Breast epithelium (tissue), 4 donors: ENCODE results near the gene ZMIZ1. TPM values are rescaled to one million over a fixed set of nuclear protein-coding genes. Genes with fewer than 3 reads are reported as not detected.
A peak's percentile ranks its signal among the peaks of the same experiment; 100 is the strongest.

Source experiments
- DNase-seq, 2 donors: peaks; one replicate each; pipeline ENCODE4 v3.0.0-alpha.2; 2019; ENCODE audit warnings: low spot score in 2 of 2
- H3K27ac ChIP-seq, 2 donors: fragments of 200-600 bp; sonication (generic) in 1 of 2; one replicate each; pipeline ENCODE4 v1.5.1; 2016 to 2019; ENCODE audit warnings: mild to moderate bottlenecking in 1 of 2
- H3K27me3 ChIP-seq, 2 donors: fragments of 200-600 bp; sonication (generic) in 1 of 2; one replicate each; pipeline versions ENCODE4 v1.5.1 to v1.6.0; 2017 to 2019; ENCODE audit warnings: control low read depth in 1 of 2, mild to moderate bottlenecking in 1 of 2
- H3K36me3 ChIP-seq: fragments of 200-600 bp; one replicate; pipeline ENCODE4 v1.5.1; 2019
- H3K4me1 ChIP-seq, 2 donors: fragments of 200-600 bp; sonication (generic); one replicate each; pipeline ENCODE4 v1.5.1; 2016 to 2019; ENCODE audit warnings: control low read depth in 1 of 2
- H3K4me3 ChIP-seq, 3 donors: fragments of 200-600 bp; sonication (generic); 1 replicate in 2 of 3; 2 replicates in 1 of 3; pipeline ENCODE4 v1.5.1; 2016 to 2019; ENCODE audit warnings: mild to moderate bottlenecking in 3 of 3, moderate library complexity in 2 of 3
- H3K9me3 ChIP-seq, 2 donors: fragments of 200-600 bp; sonication (generic) in 1 of 2; one replicate each; pipeline ENCODE4 v1.5.1; 2016 to 2019; ENCODE audit warnings: control low read depth in 1 of 2
- POLR2A ChIP-seq: fragments of 450-650 bp; IDR thresholded peaks from one replicate; pipeline ENCODE4 v1.6.1; 2016; ENCODE audit warnings: antibody characterized with exemption, mild to moderate bottlenecking, moderate library complexity
- POLR2AphosphoS5 ChIP-seq, 3 donors: sonication (generic); formaldehyde crosslinking; IDR thresholded peaks; one replicate each; pipeline ENCODE4 v1.6.1; 2017; ENCODE audit warnings: antibody characterized with exemption in 3 of 3
- intact Hi-C: fragments of 100-400 bp; cut with DNase I; formaldehyde crosslinking; loops from one replicate; pipeline ENCODE4 v1.15.1; 2023; ENCODE audit warnings: low total_unique reads
- total RNA-seq, 3 donors: library from RNA; depleted of rRNA; stranded (reverse); fragments of >200 nt; gene quantifications; one replicate each; pipeline ENCODE4 v1.1.0, GENCODE V29; 2016
- TF ChIP-seq, protein P1 (sequence below), 3 donors: fragments of 450-650 bp; IDR thresholded peaks; one replicate each; pipeline ENCODE4 v1.5.1; 2016 to 2017; ENCODE audit warnings: antibody characterized with exemption in 3 of 3, mild to moderate bottlenecking in 3 of 3, moderate library complexity in 3 of 3

ZMIZ1 gene
- total RNA-seq, 3 donors from 2014 or later, result 34.4 to 63.7 (median 39.8) TPM

DNA sequence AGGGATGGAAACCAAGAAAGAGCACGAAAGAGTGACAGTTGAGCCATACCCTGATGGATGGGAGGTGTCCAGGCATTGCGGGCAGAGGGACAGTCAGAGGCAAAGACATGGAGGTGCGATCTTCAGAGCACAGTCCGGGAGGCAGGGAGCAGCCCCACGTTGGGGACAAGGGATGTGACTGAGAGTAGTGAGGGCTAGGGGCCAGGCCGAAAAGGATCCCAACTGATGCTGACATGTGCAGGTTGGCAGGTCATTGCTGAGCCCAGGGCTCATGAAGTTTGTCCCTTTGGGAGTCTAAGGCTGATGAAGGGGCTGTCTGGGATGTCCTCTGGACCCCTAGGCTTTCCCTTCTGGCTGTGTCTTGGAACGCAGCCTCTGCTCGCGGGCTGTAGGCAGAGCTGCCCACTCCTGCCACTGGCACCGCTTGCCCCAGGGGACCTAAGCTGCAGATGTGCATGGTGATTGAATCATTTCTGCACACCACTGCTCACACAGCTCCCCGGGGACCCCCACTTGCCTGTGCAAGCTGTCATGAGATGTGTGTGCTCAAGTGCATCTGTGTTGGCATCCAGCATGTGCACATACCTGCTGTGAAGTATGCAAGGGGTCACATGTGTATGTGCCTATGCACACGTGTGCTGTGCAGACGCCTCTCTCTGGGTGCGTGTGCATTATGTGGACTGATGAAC lies 125.1 kb downstream of the ZMIZ1 start:
- DNase-seq, result no peak
- Histone ChIP-seq H3K4me3 (no peak overlapping the region), H3K4me1 (peaks cover 7 to 10% of the 10 kb centered on the region in 2 donors), H3K27ac (peak overlapping the region; percentile 36 to 74), H3K36me3 (no peaks in the 10 kb centered on the region), H3K9me3 (no peaks in the 10 kb centered on the region), H3K27me3 (no peaks in the 10 kb centered on the region)
- intact Hi-C loops, result no loop called here
- TF ChIP-seq POLR2A (no peak), POLR2AphosphoS5 (IDR thresholded peaks at IDR 0.05) (no peak)
- TF ChIP-seq, protein P1, sequence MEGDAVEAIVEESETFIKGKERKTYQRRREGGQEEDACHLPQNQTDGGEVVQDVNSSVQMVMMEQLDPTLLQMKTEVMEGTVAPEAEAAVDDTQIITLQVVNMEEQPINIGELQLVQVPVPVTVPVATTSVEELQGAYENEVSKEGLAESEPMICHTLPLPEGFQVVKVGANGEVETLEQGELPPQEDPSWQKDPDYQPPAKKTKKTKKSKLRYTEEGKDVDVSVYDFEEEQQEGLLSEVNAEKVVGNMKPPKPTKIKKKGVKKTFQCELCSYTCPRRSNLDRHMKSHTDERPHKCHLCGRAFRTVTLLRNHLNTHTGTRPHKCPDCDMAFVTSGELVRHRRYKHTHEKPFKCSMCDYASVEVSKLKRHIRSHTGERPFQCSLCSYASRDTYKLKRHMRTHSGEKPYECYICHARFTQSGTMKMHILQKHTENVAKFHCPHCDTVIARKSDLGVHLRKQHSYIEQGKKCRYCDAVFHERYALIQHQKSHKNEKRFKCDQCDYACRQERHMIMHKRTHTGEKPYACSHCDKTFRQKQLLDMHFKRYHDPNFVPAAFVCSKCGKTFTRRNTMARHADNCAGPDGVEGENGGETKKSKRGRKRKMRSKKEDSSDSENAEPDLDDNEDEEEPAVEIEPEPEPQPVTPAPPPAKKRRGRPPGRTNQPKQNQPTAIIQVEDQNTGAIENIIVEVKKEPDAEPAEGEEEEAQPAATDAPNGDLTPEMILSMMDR (IDR thresholded peaks at IDR 0.05), result no peak

DNA sequence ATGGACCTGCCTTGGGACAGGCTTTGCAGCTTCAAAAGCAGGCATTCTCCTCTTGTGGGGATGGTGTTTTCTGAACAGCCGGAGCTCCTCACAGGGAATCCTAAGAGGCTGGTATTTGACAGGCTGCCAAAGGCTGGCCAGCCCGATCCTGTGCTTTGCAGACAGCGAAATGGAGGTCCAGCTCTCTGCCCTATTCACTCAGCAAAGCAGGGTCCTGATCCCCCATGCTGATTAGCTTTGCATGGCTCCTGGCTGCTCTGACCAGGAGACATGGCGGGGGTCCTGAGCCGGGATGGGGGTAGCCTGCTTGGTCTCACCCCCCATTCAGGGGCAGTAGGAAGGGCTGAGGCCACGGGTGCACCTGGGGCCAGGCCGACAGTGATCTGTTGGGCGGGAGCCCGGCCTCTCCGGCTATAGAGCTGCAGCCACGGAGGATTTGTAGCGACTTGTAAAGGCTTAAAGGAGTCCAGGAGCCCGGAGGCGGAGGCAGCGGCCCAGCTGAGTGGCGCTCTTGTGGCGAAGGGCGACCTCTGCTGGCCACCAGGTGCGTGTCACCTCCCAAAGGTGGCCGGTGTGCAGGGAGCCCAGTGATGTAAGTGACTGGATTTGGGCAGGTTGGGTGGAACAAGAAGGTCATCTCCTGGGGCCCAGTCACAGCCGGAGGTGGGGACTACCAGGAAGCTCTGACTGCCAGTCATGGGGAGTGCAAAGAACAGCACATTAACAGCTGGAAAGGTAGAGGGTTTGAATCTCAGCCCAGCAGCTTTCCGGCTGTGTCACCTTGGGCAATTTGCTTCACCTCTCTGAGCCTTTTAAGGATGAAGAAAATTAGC lies 126.5 kb downstream of the ZMIZ1 start:
- no peaks in the 10 kb centered on the region for H3K27me3 ChIP-seq
- H3K9me3 ChIP-seq, result no peaks in the 10 kb centered on the region
- H3K27ac ChIP-seq, result peak overlapping the region; percentile 36 to 74
- intact Hi-C loops, result no loop called here
- no peaks in the 10 kb centered on the region for H3K36me3 ChIP-seq
- H3K4me3 ChIP-seq, result peak overlapping the region in 1 of 3 donors; percentile 38
- peak; percentile 88 to 91 for DNase-seq
- TF ChIP-seq POLR2A (no peak), POLR2AphosphoS5 (IDR thresholded peaks at IDR 0.05) (peak in 1 of 3 donors; percentile 65)
- TF ChIP-seq, protein P1 (IDR thresholded peaks at IDR 0.05), result peak; percentile 89 to 97 (median 96)
- peaks cover 7 to 10% of the 10 kb centered on the region in 2 donors for H3K4me1 ChIP-seq

DNA sequence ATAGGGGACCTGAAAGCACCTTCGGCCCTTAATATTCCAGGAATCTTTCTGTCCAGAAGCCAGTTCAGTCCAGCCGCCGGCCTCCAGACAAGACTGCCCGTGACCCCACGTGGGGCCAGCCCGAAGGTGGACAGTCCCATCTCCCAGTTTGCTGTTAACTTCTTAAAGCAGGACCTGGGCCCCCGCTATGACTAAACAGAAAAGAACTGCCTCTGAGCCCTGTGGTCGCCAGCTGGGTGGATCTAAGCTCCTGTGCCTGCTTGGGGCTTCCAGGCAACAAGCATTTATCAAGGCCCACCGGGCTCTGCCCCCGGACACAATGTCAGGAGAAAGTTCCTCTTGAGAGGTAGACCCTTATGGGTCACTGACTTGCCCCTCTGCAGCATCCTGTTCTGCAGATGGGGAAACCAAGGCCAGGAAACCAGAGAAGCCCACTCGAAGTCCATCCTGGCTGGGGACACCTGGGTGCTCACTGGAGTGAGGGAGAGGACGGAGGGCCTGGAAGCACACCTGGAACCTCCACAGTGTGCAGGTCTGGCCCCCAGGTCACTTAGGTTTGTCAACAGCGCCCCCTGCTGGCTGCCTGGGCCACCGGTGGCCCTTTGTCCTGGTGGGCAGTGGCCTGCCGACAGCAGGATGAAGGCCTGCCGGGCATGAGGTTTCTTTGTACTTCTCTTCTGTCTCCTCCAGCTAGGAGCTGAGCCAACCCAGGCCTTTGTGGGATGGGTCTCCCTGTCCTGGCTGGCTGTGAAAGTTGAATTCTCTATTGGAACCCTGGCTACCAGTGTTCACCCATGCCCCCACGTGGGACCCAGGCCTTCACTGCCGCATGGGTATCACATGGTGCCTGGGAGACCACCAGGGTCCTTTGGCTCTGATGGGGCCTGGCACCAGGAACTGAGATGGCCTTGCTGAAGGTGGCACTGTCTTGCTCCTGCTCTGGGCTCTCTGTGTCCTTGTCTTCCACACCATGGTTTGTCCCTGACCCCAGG lies 128.0 kb downstream of the ZMIZ1 start:
- Histone ChIP-seq H3K9me3 (no peaks in the 10 kb centered on the region), H3K4me1 (peaks cover 7 to 10% of the 10 kb centered on the region in 2 donors), H3K4me3 (no peak overlapping the region), H3K27ac (no peak overlapping the region), H3K36me3 (no peaks in the 10 kb centered on the region), H3K27me3 (no peaks in the 10 kb centered on the region)
- TF ChIP-seq POLR2A (no peak), POLR2AphosphoS5 (IDR thresholded peaks at IDR 0.05) (peak in 2 of 3 donors; percentile 23 to 55)
- TF ChIP-seq, protein P1 (IDR thresholded peaks at IDR 0.05), result peak; percentile 63 to 89 (median 87)
- intact Hi-C loops, result loop anchor here (1.0 kb wide), 1 partner anchor 127 kb away; no protein-coding TSS in a partner anchor
- DNase-seq, result peak; percentile 52 to 81

DNA sequence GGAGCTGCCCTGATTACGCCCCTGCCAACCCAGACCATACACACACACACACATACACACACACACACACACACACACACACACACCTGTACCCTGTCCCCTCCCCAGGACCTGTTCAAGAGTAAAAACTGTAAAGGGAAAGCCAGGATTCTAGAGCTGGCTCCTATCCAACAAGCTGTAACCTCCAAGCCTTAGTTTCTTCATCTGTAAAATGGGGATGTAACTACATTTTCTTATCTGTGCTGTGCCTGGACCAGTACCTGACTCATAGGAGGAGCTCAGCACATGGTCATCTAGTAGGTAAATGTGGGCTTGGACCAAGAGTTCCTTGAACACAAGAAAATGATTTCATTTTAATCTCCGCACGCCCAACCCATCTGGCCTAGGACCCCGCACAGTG lies 128.8 kb downstream of the ZMIZ1 start:
- H3K9me3 ChIP-seq, result no peaks in the 10 kb centered on the region
- no peak overlapping the region for H3K27ac ChIP-seq
- H3K27me3 ChIP-seq, result no peaks in the 10 kb centered on the region
- TF ChIP-seq POLR2A, result no peak
- no peak for TF ChIP-seq POLR2AphosphoS5 (IDR thresholded peaks at IDR 0.05)
- TF ChIP-seq, protein P1 (IDR thresholded peaks at IDR 0.05), result no peak
- H3K4me3 ChIP-seq, result no peak overlapping the region
- intact Hi-C loops, result no loop called here
- no peaks in the 10 kb centered on the region for H3K36me3 ChIP-seq
- peaks cover 7 to 10% of the 10 kb centered on the region in 2 donors for H3K4me1 ChIP-seq
- DNase-seq, result no peak
